ENCODE results near the gene NOD2.

NOD2 gene

DNA sequence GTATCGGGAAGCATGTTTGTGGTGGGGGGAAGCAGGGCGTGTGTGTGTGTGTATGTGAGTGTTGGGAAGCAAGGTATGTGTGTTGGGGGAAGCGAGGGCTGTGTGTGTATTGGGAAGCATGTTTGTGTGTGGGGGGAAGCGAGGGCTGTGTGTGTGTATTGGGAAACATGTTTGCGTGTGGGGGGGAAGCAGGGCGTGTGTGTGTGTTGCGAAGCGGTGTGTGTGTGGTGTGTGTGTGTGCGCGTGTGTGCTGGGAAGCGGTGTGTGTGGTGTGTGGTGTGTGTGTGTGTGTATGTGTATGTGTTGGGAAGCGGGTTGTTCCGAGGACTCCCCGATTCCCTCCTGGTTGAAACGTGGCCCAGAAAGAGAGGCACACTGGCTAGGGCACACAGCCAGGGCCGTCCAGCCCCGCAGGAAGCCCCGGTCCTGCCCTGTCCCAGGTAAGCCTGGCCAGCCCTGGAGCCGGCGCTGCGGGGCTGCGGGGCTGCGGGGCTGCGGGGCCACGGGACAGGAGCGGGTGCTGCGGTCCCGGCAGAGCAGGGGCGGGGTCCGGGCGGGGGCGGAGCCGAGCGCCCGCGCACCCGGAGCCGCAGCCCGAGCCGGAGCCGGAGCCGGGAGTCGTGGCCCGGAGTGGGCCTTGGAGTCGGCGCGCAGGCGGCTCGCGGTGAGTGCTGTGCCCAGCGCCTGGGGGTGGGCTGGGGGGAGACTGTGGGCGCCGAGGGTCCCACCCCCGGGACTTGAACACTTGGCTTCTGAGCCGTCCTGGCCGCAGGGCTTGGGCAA, at the start of gene NOD2:
Gene NOD2 (plus strand): TSS at position 608 of the 783 bp plus-strand sequence. CDS start 5,890 bp downstream, outside the sequence.
- H3K9me3 ChIP-seq (ENCODE audit: control insufficient read depth, low read length), result no peaks in the 10 kb centered on the region
- H3K27me3 ChIP-seq (ENCODE audit: control insufficient read depth, insufficient read depth, low read length), result no peaks in the 10 kb centered on the region
- H3K4me1 ChIP-seq, result peaks cover 8% of the 10 kb centered on the region
- H2AFZ ChIP-seq, result peak within 1 kb of the TSS; percentile 75
- no peak within 1 kb of the TSS for H3K9ac ChIP-seq
- H3K36me3 ChIP-seq (ENCODE audit: control insufficient read depth, insufficient read depth, low read length), result no peaks in the 10 kb centered on the region
- H3K4me3 ChIP-seq (ENCODE audit: low read depth, low read length), result no peak within 1 kb of the TSS
- H3K4me2 ChIP-seq (ENCODE audit: low read length), result peak within 1 kb of the TSS; percentile 57
- no peaks in the 10 kb centered on the region for H3K79me2 ChIP-seq
- TF ChIP-seq, protein P1, sequence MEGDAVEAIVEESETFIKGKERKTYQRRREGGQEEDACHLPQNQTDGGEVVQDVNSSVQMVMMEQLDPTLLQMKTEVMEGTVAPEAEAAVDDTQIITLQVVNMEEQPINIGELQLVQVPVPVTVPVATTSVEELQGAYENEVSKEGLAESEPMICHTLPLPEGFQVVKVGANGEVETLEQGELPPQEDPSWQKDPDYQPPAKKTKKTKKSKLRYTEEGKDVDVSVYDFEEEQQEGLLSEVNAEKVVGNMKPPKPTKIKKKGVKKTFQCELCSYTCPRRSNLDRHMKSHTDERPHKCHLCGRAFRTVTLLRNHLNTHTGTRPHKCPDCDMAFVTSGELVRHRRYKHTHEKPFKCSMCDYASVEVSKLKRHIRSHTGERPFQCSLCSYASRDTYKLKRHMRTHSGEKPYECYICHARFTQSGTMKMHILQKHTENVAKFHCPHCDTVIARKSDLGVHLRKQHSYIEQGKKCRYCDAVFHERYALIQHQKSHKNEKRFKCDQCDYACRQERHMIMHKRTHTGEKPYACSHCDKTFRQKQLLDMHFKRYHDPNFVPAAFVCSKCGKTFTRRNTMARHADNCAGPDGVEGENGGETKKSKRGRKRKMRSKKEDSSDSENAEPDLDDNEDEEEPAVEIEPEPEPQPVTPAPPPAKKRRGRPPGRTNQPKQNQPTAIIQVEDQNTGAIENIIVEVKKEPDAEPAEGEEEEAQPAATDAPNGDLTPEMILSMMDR (IDR thresholded peaks at IDR 0.05), result no peak
- H3K27ac ChIP-seq, result no peak within 1 kb of the TSS

DNA sequence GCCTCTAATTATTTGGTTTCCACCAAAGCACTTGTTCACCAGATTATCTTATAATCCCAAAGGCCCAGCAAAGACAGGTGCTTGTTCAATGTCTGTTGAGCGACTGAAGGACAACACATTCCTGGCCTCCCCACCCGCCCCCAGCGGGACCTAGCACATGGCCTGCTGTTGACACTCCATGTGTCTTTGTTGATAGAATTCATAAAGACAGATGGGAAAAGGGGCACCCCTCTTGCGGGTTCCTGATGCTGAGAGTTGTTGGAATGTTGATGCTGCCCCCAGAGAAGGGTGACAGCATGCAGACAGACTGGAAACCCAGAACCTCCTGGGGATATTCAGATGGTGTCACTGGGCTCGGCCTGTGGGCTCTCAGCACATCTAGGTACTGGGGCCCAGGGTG, 49.2 kb upstream of the NOD2 start:
- Histone ChIP-seq H3K36me3 (ENCODE audit: control insufficient read depth, insufficient read depth, low read length) (no peaks in the 10 kb centered on the region), H3K27me3 (ENCODE audit: control insufficient read depth, insufficient read depth, low read length) (no peaks in the 10 kb centered on the region), H3K4me1 (no peaks in the 10 kb centered on the region), H3K4me3 (ENCODE audit: low read depth, low read length) (no peak overlapping the region), H3K4me2 (ENCODE audit: low read length) (no peak overlapping the region), H3K9me3 (ENCODE audit: control insufficient read depth, low read length) (no peaks in the 10 kb centered on the region), H3K27ac (no peak overlapping the region), H2AFZ (no peak overlapping the region), H3K9ac (no peak overlapping the region), H3K79me2 (no peaks in the 10 kb centered on the region)
- TF ChIP-seq, protein P1 (IDR thresholded peaks at IDR 0.05), result no peak

DNA sequence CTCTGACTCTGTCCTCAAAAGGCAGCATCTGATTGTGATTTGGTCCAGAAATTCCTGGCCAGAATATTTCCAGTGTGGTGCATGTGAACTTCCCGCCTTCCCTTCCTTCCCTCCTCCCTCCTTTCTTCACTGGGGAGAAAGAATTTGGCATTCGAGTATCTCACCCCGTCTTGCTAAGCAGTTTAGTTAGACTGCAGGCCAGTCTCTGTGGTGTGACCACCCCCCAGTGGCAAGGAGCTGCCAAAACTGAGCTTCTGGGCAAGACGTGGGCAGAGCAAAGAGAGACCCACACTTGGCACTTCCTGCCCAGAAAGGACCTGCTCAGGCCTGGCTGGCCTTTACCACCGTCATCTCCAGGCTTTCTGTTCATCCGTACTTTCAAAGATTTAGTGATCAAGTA, 48.7 kb upstream of the NOD2 start:
- no peak overlapping the region for H3K9ac ChIP-seq
- H3K27me3 ChIP-seq (ENCODE audit: control insufficient read depth, insufficient read depth, low read length), result no peaks in the 10 kb centered on the region
- H3K9me3 ChIP-seq (ENCODE audit: control insufficient read depth, low read length), result no peaks in the 10 kb centered on the region
- H3K4me1 ChIP-seq, result no peaks in the 10 kb centered on the region
- no peaks in the 10 kb centered on the region for H3K36me3 ChIP-seq (ENCODE audit: control insufficient read depth, insufficient read depth, low read length)
- H3K4me2 ChIP-seq (ENCODE audit: low read length), result no peak overlapping the region
- H3K27ac ChIP-seq, result no peak overlapping the region
- TF ChIP-seq, protein P1 (IDR thresholded peaks at IDR 0.05), result no peak
- no peak overlapping the region for H3K4me3 ChIP-seq (ENCODE audit: low read depth, low read length)
- no peak overlapping the region for H2AFZ ChIP-seq
- no peaks in the 10 kb centered on the region for H3K79me2 ChIP-seq

DNA sequence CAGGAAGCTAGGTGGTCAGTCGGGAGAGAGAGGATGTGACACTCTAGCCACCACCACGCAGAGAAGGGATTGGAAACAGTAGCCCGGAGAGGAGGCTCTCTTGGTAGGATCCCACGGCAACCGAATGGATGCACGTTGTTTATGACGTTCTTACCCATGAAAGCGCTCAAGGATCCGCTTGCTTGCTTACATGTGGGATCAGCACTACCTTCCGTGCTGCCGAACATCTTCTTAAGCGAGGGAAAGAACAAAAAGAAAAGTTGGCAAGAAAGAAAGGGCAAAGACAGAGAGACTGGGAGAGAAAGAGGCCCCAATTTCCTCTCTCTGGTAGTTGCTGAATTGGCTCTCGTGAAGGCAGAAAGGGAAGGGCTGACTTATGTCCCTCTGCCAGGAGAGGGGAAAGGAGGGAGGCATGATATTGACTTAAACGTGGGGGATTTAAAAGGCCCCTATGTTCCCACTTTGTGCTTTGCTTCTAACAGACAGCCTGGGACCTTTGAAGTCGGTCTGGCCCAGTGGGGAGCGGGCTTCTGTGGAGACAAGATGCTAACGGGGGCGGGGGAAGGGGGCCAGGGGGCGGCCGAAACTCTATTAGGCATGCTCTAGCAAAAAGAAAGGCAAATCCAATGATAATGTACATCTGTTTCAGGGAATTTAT, 47.7 kb upstream of the NOD2 start:
- Histone ChIP-seq H3K4me2 (ENCODE audit: low read length) (no peak overlapping the region), H2AFZ (no peak overlapping the region)
- TF ChIP-seq, protein P1 (IDR thresholded peaks at IDR 0.05), result no peak

More for the DNA sequence above, 47.7 kb upstream of the NOD2 start:
- Histone ChIP-seq H3K79me2 (no peaks in the 10 kb centered on the region), H3K36me3 (ENCODE audit: control insufficient read depth, insufficient read depth, low read length) (no peaks in the 10 kb centered on the region), H3K27ac (no peak overlapping the region), H3K4me1 (no peaks in the 10 kb centered on the region), H3K4me3 (ENCODE audit: low read depth, low read length) (no peak overlapping the region), H3K9me3 (ENCODE audit: control insufficient read depth, low read length) (no peaks in the 10 kb centered on the region), H3K9ac (no peak overlapping the region), H3K27me3 (ENCODE audit: control insufficient read depth, insufficient read depth, low read length) (no peaks in the 10 kb centered on the region)
